Stomach (tissue), 9 donors: ENCODE results near the gene ELMOD1. TPM values are rescaled to one million over a fixed set of nuclear protein-coding genes. Genes with fewer than 3 reads are reported as not detected.

Source experiments
- DNase-seq, 2 donors: peaks; one replicate each; pipeline versions ENCODE4 v3.0.0 to v3.0.0-alpha.2; 2013 to 2019
- H3K27ac ChIP-seq, 5 donors: fragments of 200-600 bp in 4 of 5; sonication (generic) in 4 of 5; one replicate each; pipeline ENCODE4 v1.5.1; 2013 to 2019; ENCODE audit warnings: mild to moderate bottlenecking in 1 of 5, moderate library complexity in 1 of 5
- H3K27me3 ChIP-seq, 3 donors: fragments of 200-600 bp; sonication (generic); one replicate each; pipeline ENCODE4 v1.5.1; 2017 to 2019; ENCODE audit warnings: mixed run types in 1 of 3
- H3K36me3 ChIP-seq, 4 donors: fragments of 200-600 bp; sonication (generic); 1 replicate in 3 of 4; 2 replicates in 1 of 4; pipeline ENCODE4 v1.5.1; 2016 to 2019
- H3K4me1 ChIP-seq, 4 donors: fragments of 200-600 bp; sonication (generic); one replicate each; pipeline ENCODE4 v1.5.1; 2016 to 2019
- H3K4me3 ChIP-seq, 4 donors: fragments of 200-600 bp; sonication (generic) in 3 of 4; one replicate each; pipeline ENCODE4 v1.5.1; 2016 to 2019; ENCODE audit warnings: mild to moderate bottlenecking in 1 of 4
- H3K9me3 ChIP-seq, 4 donors: fragments of 200-600 bp; sonication (generic); one replicate each; pipeline ENCODE4 v1.5.1; 2016 to 2019
- CTCF ChIP-seq, 7 experiments: fragments of 450-650 bp in 4 of 7; fragments of 200-600 bp in 3 of 7; sonication (generic) in 3 of 7; IDR thresholded peaks; one replicate each; pipeline ENCODE4 v1.5.1; 2016 to 2019; ENCODE audit warnings: antibody characterized with exemption in 7 of 7, control low read depth in 2 of 7, mild to moderate bottlenecking in 1 of 7
- EP300 ChIP-seq: sonication (generic); formaldehyde crosslinking; IDR thresholded peaks from one replicate; pipeline ENCODE4 v1.6.1; 2017; ENCODE audit warnings: antibody characterized with exemption
- POLR2A ChIP-seq, 4 donors: fragments of 450-650 bp; IDR thresholded peaks; one replicate each; pipeline ENCODE4 v1.6.1; 2016; ENCODE audit warnings: antibody characterized with exemption in 4 of 4, control low read depth in 2 of 4, mild to moderate bottlenecking in 1 of 4, moderate library complexity in 1 of 4
- POLR2AphosphoS5 ChIP-seq, 3 donors: sonication (generic); formaldehyde crosslinking; IDR thresholded peaks; one replicate each; pipeline ENCODE4 v1.6.1; 2016; ENCODE audit warnings: antibody characterized with exemption in 3 of 3
- WGBS, 5 donors: extraction: QIAGEN DNeasy Blood & Tissue Kit in 3 of 5; methylation state at CpG; one replicate each; pipeline versions ENCODE4 v1.1.5 to v1.1.7; 2013 to 2018; 5-methylcytosine and 5-hydroxymethylcytosine counted together
- intact Hi-C: fragments of 100-400 bp; cut with DNase I; formaldehyde crosslinking; loops from one replicate; pipeline ENCODE4 v1.15.1; 2023; ENCODE audit warnings: low total_unique reads
- polyA plus RNA-seq, 3 donors: library from polyadenylated mRNA; stranded (reverse); fragments of 200-250 nt; gene quantifications; one replicate each; pipeline ENCODE4 v1.2.3, GENCODE V29; 2013
- total RNA-seq, 5 donors: library from RNA; depleted of rRNA; stranded (reverse); fragments of >200 nt; gene quantifications; one replicate each; pipeline versions ENCODE4 v1.1.0 to v1.2.3, GENCODE V29; 2014 to 2016
- donor health status: healthy with polysubstance abuse.
- donor health status: Bipolar disorder and iron deficiency.
- donor health status: healthy.

Gene ELMOD1
- total and polyA plus RNA-seq, 8 donors, result 0.15 to 1.1 (median 0.31) TPM; not detected in 5

DNA sequence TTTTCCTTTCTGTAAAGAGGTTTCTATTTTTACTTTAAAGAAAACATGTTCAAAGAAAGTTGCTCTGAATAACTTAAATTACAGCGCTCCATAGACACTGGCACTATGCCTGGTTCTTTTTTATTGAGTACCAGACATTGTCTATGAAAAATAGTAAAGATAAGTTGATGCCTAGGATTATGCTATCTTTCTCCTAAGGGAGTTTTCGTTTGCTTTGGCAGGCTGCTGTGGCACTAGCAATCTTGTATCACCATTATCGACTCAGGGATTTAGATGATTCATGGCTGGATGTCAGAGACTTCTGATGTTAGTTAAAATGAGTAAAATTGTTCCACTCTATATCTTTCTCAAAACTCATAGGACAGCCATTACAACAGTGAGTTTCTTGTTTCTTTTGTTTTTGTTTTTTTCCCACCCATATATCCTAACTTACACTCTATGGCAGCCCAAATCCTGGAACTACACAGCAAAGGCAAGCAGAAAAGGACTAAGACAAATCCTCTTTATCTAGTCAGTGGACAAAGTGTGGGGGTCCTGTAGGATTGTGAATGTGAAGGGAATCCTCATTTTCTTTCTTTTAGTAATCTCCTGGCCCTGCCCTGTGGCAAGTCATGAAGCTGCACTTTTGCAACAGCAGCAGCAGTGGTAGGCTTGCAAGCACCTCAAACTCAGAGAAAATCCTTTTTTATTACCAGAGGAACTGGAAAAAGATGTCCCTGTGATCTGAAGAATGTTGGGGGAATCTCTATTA, 100.2 kb downstream of the ELMOD1 start:
- intact Hi-C loops, result loop anchor here (5.0 kb wide), 1 partner anchor 119 kb away; no protein-coding TSS in a partner anchor
- no peaks in the 10 kb centered on the region for H3K36me3 ChIP-seq
- H3K4me1 ChIP-seq, result peaks cover 0 to 9% (median 3%) of the 10 kb centered on the region in 4 donors
- H3K9me3 ChIP-seq, result no peaks in the 10 kb centered on the region
- H3K27ac ChIP-seq, result no peak overlapping the region
- 19 to 38% (median 23%) methylated on average over 3 of the region's 3 CpGs for WGBS, 5 donors
- H3K4me3 ChIP-seq, result no peak overlapping the region
- no peak for TF ChIP-seq EP300
- TF ChIP-seq POLR2A (IDR thresholded peaks at IDR 0.05), result no peak
- no peak for TF ChIP-seq CTCF (IDR thresholded peaks at IDR 0.05)
- no peak for TF ChIP-seq POLR2AphosphoS5 (IDR thresholded peaks at IDR 0.05)
- DNase-seq, result no peak
- peaks cover 0 to 11% (median 0%) of the 10 kb centered on the region in 3 donors for H3K27me3 ChIP-seq

DNA sequence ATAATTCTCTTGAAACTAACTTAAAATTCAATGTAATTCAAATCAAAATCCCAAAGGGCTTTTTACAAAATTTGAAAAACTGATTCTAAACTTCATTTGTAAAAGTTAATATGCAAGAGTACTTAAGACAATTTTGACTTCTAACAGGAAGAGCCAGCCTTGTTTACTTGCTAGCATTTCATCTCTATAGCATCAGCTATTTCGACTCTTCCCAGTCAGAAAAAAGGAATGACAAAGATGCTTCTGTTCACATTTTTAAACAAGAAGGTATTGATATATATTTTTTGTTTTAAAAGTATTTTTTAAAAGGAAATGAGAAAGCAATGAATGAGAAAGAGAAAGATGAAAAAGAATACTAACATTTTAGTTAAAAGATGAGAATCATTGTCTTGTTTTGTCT, 104.5 kb downstream of the ELMOD1 start:
- peaks cover 0 to 14% (median 0%) of the 10 kb centered on the region in 3 donors for H3K27me3 ChIP-seq
- H3K4me1 ChIP-seq, result no peaks in the 10 kb centered on the region
- H3K9me3 ChIP-seq, result no peaks in the 10 kb centered on the region
- no peaks in the 10 kb centered on the region for H3K36me3 ChIP-seq
- no peak overlapping the region for H3K27ac ChIP-seq
- TF ChIP-seq POLR2AphosphoS5 (IDR thresholded peaks at IDR 0.05), result no peak
- no peak for TF ChIP-seq POLR2A (IDR thresholded peaks at IDR 0.05)
- no peak for TF ChIP-seq CTCF (IDR thresholded peaks at IDR 0.05)
- no peak for TF ChIP-seq EP300
- no peak overlapping the region for H3K4me3 ChIP-seq
- DNase-seq, result no peak
- intact Hi-C loops, result no loop called here
- 63 to 72% (median 69%) methylated on average over 1 of the region's 1 CpG for WGBS, 5 donors

GRCh38 chr11:107696140-107696539, 105.2 kb downstream of the ELMOD1 start:
- Histone ChIP-seq H3K36me3 (no peaks in the 10 kb centered on the region), H3K4me3 (no peak overlapping the region), H3K27me3 (peaks cover 0 to 14% (median 0%) of the 10 kb centered on the region in 3 donors), H3K27ac (no peak overlapping the region), H3K4me1 (no peaks in the 10 kb centered on the region), H3K9me3 (no peaks in the 10 kb centered on the region)
- intact Hi-C loops, result no loop called here
- TF ChIP-seq EP300 (no peak), POLR2A (IDR thresholded peaks at IDR 0.05) (no peak), CTCF (IDR thresholded peaks at IDR 0.05) (no peak), POLR2AphosphoS5 (IDR thresholded peaks at IDR 0.05) (no peak)
- 21 to 30% (median 28%) methylated on average over 1 of the region's 1 CpG for WGBS, 5 donors
- DNase-seq, result no peak

DNA sequence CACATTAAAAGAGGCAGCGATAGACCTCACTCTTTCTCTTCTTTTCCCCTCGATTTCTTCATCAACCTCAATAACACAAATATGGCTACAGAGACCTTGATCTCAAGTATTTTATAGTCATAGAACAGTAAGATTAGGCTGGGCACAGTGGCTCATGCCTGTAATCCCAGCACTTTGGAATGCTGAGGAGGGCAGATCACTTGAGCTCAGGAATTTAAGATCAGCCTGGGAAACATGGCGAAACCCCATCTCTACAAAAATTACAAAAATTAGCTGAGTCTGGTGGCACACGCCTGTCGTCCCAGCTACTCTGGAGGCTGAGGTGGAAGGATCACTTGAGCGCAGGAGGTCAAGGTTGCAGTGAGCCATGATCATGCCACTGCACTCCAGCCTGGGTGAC, 106.3 kb downstream of the ELMOD1 start:
- H3K9me3 ChIP-seq, result no peaks in the 10 kb centered on the region
- 77 to 88% (median 82%) methylated on average over 6 of the region's 6 CpGs for WGBS, 5 donors
- H3K27ac ChIP-seq, result no peak overlapping the region
- no peaks in the 10 kb centered on the region for H3K36me3 ChIP-seq
- intact Hi-C loops, result no loop called here
- H3K27me3 ChIP-seq, result peaks cover 0 to 10% (median 0%) of the 10 kb centered on the region in 3 donors
- no peak overlapping the region for H3K4me3 ChIP-seq
- no peak for DNase-seq
- no peaks in the 10 kb centered on the region for H3K4me1 ChIP-seq
- TF ChIP-seq EP300 (no peak), POLR2AphosphoS5 (IDR thresholded peaks at IDR 0.05) (no peak), CTCF (IDR thresholded peaks at IDR 0.05) (no peak), POLR2A (IDR thresholded peaks at IDR 0.05) (no peak)
